WTC11 (cell line): Measurements from ENCODE around the gene DCAF10. TPM values are rescaled to one million over a fixed set of nuclear protein-coding genes. Genes with fewer than 3 reads are reported as not detected.

Source experiments
- ATAC-seq: fragments of 200-7000 bp; cut with Tn5 transposase; 2 replicates; pipeline ENCODE4 v1.10.0; 2021; ENCODE audit warnings: mild to moderate bottlenecking, moderate library complexity
- CTCF ChIA-PET: fragments of 300-600 bp; sonication (Branson Sonifier 250); formaldehyde crosslinking; loops from one replicate; lab custom pipeline; 2021; ENCODE audit warnings: antibody characterized with exemption; lab: Charles Lee
- POLR2A ChIA-PET: fragments of 350-600 bp; sonication (Branson Sonifier 250); formaldehyde crosslinking; loops from one replicate; lab custom pipeline; 2021; ENCODE audit warnings: antibody characterized with exemption; lab: Charles Lee
- DNase-seq: peaks from one replicate; pipeline ENCODE4 v3.0.0; 2021; ENCODE audit warnings: low spot score
- H3K27ac Mint-ChIP-seq: 2 replicates; pipeline ENCODE4 v1.8.0; 2021; ENCODE audit warnings: mixed read lengths
- H3K27me3 Mint-ChIP-seq: 2 replicates; pipeline ENCODE4 v1.8.0; 2021; ENCODE audit warnings: low read depth, mild to moderate bottlenecking, moderate library complexity, mixed read lengths
- H3K36me3 Mint-ChIP-seq: 2 replicates; pipeline ENCODE4 v1.8.0; 2021; ENCODE audit warnings: mixed read lengths
- H3K4me1 Mint-ChIP-seq: 2 replicates; pipeline ENCODE4 v1.8.0; 2022; ENCODE audit warnings: mixed read lengths
- H3K4me3 Mint-ChIP-seq: 2 replicates; pipeline ENCODE4 v1.8.0; 2021; ENCODE audit warnings: mild to moderate bottlenecking, moderate library complexity, mixed read lengths
- H3K9me3 Mint-ChIP-seq: 2 replicates; pipeline ENCODE4 v1.8.0; 2021; ENCODE audit warnings: mixed read lengths
- ETV6 ChIP-seq: sonication (generic); formaldehyde crosslinking; IDR thresholded peaks from 2 replicates; pipeline ENCODE4 v1.8.1; 2022; ENCODE audit warnings: mild to moderate bottlenecking, missing genetic modification reagents
- FOXJ3 ChIP-seq: sonication (generic); formaldehyde crosslinking; IDR thresholded peaks from 2 replicates; pipeline ENCODE4 v1.9.0; 2021; ENCODE audit warnings: missing genetic modification reagents, mild to moderate bottlenecking, borderline replicate concordance
- FOXP1 ChIP-seq: sonication (generic); formaldehyde crosslinking; IDR thresholded peaks from 2 replicates; pipeline ENCODE4 v1.8.0; 2022; ENCODE audit warnings: missing genetic modification reagents, mild to moderate bottlenecking, moderate library complexity, borderline replicate concordance
- GRHL2 ChIP-seq: fragments of 250-450 bp; sonication (Bioruptor Pico); IDR thresholded peaks from 2 replicates; pipeline ENCODE4 v1.8.0; 2022; ENCODE audit warnings: mild to moderate bottlenecking, moderate library complexity; ENCODE audit not compliant: insufficient replicate concordance, severe bottlenecking
- MLX ChIP-seq: sonication (generic); formaldehyde crosslinking; IDR thresholded peaks from 2 replicates; pipeline ENCODE4 v1.8.1; 2023; ENCODE audit warnings: mild to moderate bottlenecking, missing genetic modification reagents, moderate library complexity
- MYBL2 ChIP-seq: sonication (generic); formaldehyde crosslinking; IDR thresholded peaks from 2 replicates; pipeline ENCODE4 v1.8.1; 2023; ENCODE audit warnings: mild to moderate bottlenecking, moderate library complexity, missing genetic modification reagents
- NFE2L1 ChIP-seq: sonication (generic); formaldehyde crosslinking; IDR thresholded peaks from 2 replicates; pipeline ENCODE4 v1.8.1; 2023; ENCODE audit warnings: missing genetic modification reagents
- NR1H2 ChIP-seq: sonication (generic); formaldehyde crosslinking; IDR thresholded peaks from 2 replicates; pipeline ENCODE4 v1.9.0; 2021; ENCODE audit warnings: mild to moderate bottlenecking, moderate library complexity, missing genetic modification reagents
- NR3C1 ChIP-seq: sonication (generic); formaldehyde crosslinking; conservative IDR thresholded peaks from 2 replicates; pipeline ENCODE4 v1.8.1; 2023; ENCODE audit warnings: low read depth, mild to moderate bottlenecking, missing genetic modification reagents
- PRRX2 ChIP-seq: fragments of 250-450 bp; sonication (Bioruptor Pico); IDR thresholded peaks from 2 replicates; pipeline ENCODE4 v1.8.0; 2021; ENCODE audit warnings: mild to moderate bottlenecking
- RORB ChIP-seq: fragments of 250-450 bp; sonication (Bioruptor Pico); IDR thresholded peaks from 2 replicates; pipeline ENCODE4 v1.9.0; 2021; ENCODE audit warnings: mild to moderate bottlenecking
- STAT6 ChIP-seq: sonication (generic); formaldehyde crosslinking; conservative IDR thresholded peaks from 2 replicates; pipeline ENCODE4 v1.8.1; 2023; ENCODE audit warnings: mild to moderate bottlenecking, low read depth, missing genetic modification reagents, moderate library complexity
- TCF7 ChIP-seq: sonication (generic); formaldehyde crosslinking; IDR thresholded peaks from 2 replicates; pipeline ENCODE4 v1.8.0; 2022; ENCODE audit warnings: mild to moderate bottlenecking, low read depth, missing genetic modification reagents, moderate library complexity
- TEAD1 ChIP-seq: sonication (generic); formaldehyde crosslinking; IDR thresholded peaks from 2 replicates; pipeline ENCODE4 v1.8.0; 2022; ENCODE audit warnings: mild to moderate bottlenecking, missing genetic modification reagents
- ZMAT4 ChIP-seq: fragments of 250-450 bp; sonication (Bioruptor Pico); IDR thresholded peaks from 2 replicates; pipeline ENCODE4 v1.9.0; 2021; ENCODE audit warnings: mild to moderate bottlenecking
- ZNF138 ChIP-seq: sonication (generic); formaldehyde crosslinking; conservative IDR thresholded peaks from 2 replicates; pipeline ENCODE4 v1.8.1; 2022; ENCODE audit warnings: mild to moderate bottlenecking, moderate library complexity, missing genetic modification reagents
- ZNF219 ChIP-seq: sonication (generic); formaldehyde crosslinking; IDR thresholded peaks from 2 replicates; pipeline ENCODE4 v1.8.0; 2023; ENCODE audit warnings: missing genetic modification reagents, mild to moderate bottlenecking, borderline replicate concordance
- ZNF232 ChIP-seq: sonication (generic); formaldehyde crosslinking; IDR thresholded peaks from 2 replicates; pipeline ENCODE4 v1.8.0; 2022; ENCODE audit warnings: mild to moderate bottlenecking, missing genetic modification reagents
- ZNF263 ChIP-seq: sonication (generic); formaldehyde crosslinking; IDR thresholded peaks from 2 replicates; pipeline ENCODE4 v1.8.1; 2022; ENCODE audit warnings: low read depth, mild to moderate bottlenecking, moderate library complexity, missing genetic modification reagents
- ZNF671 ChIP-seq: fragments of 250-450 bp; sonication (Bioruptor Pico); IDR thresholded peaks from 2 replicates; pipeline ENCODE4 v1.8.0; 2021; ENCODE audit warnings: mild to moderate bottlenecking
- total RNA-seq: library from RNA; stranded (reverse); gene quantifications from 3 replicates; pipeline ENCODE4 v1.2.3, GENCODE V29; 2021
- TF ChIP-seq, protein P1 (sequence below): sonication (generic); formaldehyde crosslinking; IDR thresholded peaks from 2 replicates; pipeline ENCODE4 v1.8.0; 2023; ENCODE audit warnings: mild to moderate bottlenecking, missing genetic modification reagents
- TF ChIP-seq, protein P2 (sequence below): sonication (generic); formaldehyde crosslinking; IDR thresholded peaks from 2 replicates; pipeline ENCODE4 v1.8.1; 2022; ENCODE audit warnings: mild to moderate bottlenecking, missing genetic modification reagents, moderate library complexity, borderline replicate concordance
- TF ChIP-seq, protein P3 (sequence below): sonication (generic); formaldehyde crosslinking; IDR thresholded peaks from 2 replicates; pipeline ENCODE4 v1.8.1; 2022; ENCODE audit warnings: mild to moderate bottlenecking, moderate library complexity, missing genetic modification reagents

The DCAF10 gene
- total RNA-seq, 1 experiment from 2014 or later: 11.7 TPM

DNA sequence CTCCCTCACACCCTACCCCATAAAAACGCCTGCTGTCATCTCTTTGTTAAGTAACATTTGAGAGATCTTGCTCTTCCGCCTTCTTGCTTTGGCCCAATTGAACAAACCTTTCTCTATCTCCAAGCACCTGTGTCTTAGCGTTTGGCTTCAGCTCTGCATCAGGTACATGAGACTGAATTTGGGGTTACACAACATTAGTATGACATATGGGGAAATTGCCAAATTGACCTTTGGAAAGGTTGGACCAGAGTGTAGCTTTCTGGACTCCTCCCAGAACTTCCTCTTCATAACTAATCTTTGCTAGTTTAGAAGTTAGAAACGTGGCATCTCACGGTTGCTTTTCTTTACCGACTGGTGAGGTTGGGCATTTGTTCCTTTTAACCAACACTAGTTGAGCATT, 12.3 kb upstream of the DCAF10 start:
- DNase-seq: no peak
- no peaks in the 10 kb centered on the region for H3K9me3 Mint-ChIP-seq
- no peak overlapping the region for H3K27ac Mint-ChIP-seq
- H3K4me1 Mint-ChIP-seq: 0 out of 2 replicates have a peak, but pooled peaks cover 8% of the 10 kb centered on the region
- no peak overlapping the region for H3K4me3 Mint-ChIP-seq
- peaks cover 20% of the 10 kb centered on the region for H3K27me3 Mint-ChIP-seq
- peaks cover 5% of the 10 kb centered on the region; the same call in 1 of the 2 replicates for H3K36me3 Mint-ChIP-seq
- no peak for ATAC-seq
- POLR2A ChIA-PET: no interaction called here
- CTCF ChIA-PET: no interaction called here
- no peak for TF ChIP-seq NR1H2
- no peak for TF ChIP-seq RORB (CRISPR knock-in tag)
- TF ChIP-seq ETV6 (CRISPR knock-in tag): no peak
- TF ChIP-seq ZNF671 (CRISPR knock-in tag): no peak
- TF ChIP-seq, protein P1, sequence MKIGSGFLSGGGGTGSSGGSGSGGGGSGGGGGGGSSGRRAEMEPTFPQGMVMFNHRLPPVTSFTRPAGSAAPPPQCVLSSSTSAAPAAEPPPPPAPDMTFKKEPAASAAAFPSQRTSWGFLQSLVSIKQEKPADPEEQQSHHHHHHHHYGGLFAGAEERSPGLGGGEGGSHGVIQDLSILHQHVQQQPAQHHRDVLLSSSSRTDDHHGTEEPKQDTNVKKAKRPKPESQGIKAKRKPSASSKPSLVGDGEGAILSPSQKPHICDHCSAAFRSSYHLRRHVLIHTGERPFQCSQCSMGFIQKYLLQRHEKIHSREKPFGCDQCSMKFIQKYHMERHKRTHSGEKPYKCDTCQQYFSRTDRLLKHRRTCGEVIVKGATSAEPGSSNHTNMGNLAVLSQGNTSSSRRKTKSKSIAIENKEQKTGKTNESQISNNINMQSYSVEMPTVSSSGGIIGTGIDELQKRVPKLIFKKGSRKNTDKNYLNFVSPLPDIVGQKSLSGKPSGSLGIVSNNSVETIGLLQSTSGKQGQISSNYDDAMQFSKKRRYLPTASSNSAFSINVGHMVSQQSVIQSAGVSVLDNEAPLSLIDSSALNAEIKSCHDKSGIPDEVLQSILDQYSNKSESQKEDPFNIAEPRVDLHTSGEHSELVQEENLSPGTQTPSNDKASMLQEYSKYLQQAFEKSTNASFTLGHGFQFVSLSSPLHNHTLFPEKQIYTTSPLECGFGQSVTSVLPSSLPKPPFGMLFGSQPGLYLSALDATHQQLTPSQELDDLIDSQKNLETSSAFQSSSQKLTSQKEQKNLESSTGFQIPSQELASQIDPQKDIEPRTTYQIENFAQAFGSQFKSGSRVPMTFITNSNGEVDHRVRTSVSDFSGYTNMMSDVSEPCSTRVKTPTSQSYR (CRISPR knock-in tag): no peak
- TF ChIP-seq MYBL2 (CRISPR knock-in tag): no peak
- TF ChIP-seq PRRX2 (CRISPR knock-in tag): no peak
- TF ChIP-seq NR3C1 (CRISPR knock-in tag): no peak
- no peak for TF ChIP-seq GRHL2 (CRISPR knock-in tag)
- TF ChIP-seq, protein P2, sequence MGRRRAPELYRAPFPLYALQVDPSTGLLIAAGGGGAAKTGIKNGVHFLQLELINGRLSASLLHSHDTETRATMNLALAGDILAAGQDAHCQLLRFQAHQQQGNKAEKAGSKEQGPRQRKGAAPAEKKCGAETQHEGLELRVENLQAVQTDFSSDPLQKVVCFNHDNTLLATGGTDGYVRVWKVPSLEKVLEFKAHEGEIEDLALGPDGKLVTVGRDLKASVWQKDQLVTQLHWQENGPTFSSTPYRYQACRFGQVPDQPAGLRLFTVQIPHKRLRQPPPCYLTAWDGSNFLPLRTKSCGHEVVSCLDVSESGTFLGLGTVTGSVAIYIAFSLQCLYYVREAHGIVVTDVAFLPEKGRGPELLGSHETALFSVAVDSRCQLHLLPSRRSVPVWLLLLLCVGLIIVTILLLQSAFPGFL (CRISPR knock-in tag): no peak
- no peak for TF ChIP-seq ZNF219 (CRISPR knock-in tag)
- no peak for TF ChIP-seq TCF7 (CRISPR knock-in tag)
- TF ChIP-seq ZNF232 (CRISPR knock-in tag): no peak
- TF ChIP-seq ZMAT4 (CRISPR knock-in tag): no peak
- no peak for TF ChIP-seq TEAD1 (CRISPR knock-in tag)
- no peak for TF ChIP-seq ZNF138 (CRISPR knock-in tag)
- TF ChIP-seq NFE2L1 (CRISPR knock-in tag): no peak
- no peak for TF ChIP-seq FOXP1 (CRISPR knock-in tag)
- TF ChIP-seq, all 79 proteins: peak for 0

DNA sequence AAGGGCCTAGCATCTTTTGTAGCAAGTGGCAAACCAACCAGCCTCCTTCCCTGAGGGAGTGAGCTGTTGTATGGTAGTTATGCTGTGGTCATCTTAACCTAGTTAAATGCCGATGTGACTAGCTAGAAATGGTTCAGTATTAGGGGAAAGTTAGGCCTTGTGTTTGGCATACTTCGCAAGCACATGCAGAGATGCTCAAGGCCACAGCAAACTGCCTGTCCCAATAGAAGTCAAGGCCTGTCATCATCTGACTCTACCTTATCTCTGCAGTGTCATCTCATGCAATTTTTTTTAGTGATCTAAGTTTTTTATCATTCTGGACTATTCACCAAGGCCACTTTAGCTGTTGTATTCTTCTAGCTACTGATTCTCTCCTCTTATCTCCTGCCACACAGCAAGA, 10.5 kb upstream of the DCAF10 start:
- TF ChIP-seq STAT6 (CRISPR knock-in tag) (no peak), MLX (CRISPR knock-in tag) (no peak), MYBL2 (CRISPR knock-in tag) (no peak), FOXJ3 (CRISPR knock-in tag) (no peak), RORB (CRISPR knock-in tag) (no peak), ZNF263 (no peak)
- TF ChIP-seq, protein P3, sequence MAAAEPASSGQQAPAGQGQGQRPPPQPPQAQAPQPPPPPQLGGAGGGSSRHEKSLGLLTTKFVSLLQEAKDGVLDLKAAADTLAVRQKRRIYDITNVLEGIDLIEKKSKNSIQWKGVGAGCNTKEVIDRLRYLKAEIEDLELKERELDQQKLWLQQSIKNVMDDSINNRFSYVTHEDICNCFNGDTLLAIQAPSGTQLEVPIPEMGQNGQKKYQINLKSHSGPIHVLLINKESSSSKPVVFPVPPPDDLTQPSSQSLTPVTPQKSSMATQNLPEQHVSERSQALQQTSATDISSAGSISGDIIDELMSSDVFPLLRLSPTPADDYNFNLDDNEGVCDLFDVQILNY (CRISPR knock-in tag): no peak
- CTCF ChIA-PET: no interaction called here
- Mint-ChIP-seq H3K27ac (no peak overlapping the region), H3K4me1 (0 out of 2 replicates have a peak, but pooled peaks cover 4% of the 10 kb centered on the region), H3K36me3 (no peaks in the 10 kb centered on the region), H3K9me3 (no peaks in the 10 kb centered on the region), H3K27me3 (peaks cover 20% of the 10 kb centered on the region), H3K4me3 (no peak overlapping the region)
- ATAC-seq (no peak), DNase-seq (no peak)
- POLR2A ChIA-PET: no interaction called here
